GM21515 (cell line): Measurements from ENCODE around the gene TTYH2.
"Not testable (repeated sequence)": the region's sequence is repeated elsewhere in the genome, so short reads cannot be mapped to it uniquely, and the experiment has no call there.

ENCODE experiments used
- ATAC-seq: cut with Tn5 transposase; IDR thresholded peaks from one replicate; pipeline ENCODE4 v1.9.1; 2021; ENCODE audit not compliant: unreplicated experiment

TTYH2 gene

GRCh38 chr17:74212913-74213791 is at the start of gene TTYH2:
TSS of gene TTYH2 (plus strand) at chr17:74213571. CDS start at chr17:74213588, 17 bp downstream.
- peak; percentile 54 for ATAC-seq

GRCh38 chr17:74163836-74164235 is 49.5 kb upstream of the TTYH2 start:
- no peak for ATAC-seq

GRCh38 chr17:74164446-74165045 is 48.8 kb upstream of the TTYH2 start:
- ATAC-seq = no peak

GRCh38 chr17:74165797-74166365 is 47.5 kb upstream of the TTYH2 start:
- no peak for ATAC-seq

GRCh38 chr17:74170924-74171323 is 42.4 kb upstream of the TTYH2 start:
- ATAC-seq = no peak

GRCh38 chr17:74172700-74173099 is 40.7 kb upstream of the TTYH2 start:
- no peak for ATAC-seq

- ATAC-seq = no peak
Observed at GRCh38 chr17:74176546-74177001, 36.8 kb upstream of the TTYH2 start.

- ATAC-seq = no peak
Observed at GRCh38 chr17:74177018-74177450, 36.3 kb upstream of the TTYH2 start.

GRCh38 chr17:74179576-74179975 is 33.8 kb upstream of the TTYH2 start:
- no peak for ATAC-seq

- ATAC-seq = no peak
Observed at GRCh38 chr17:74180336-74180735, 33.0 kb upstream of the TTYH2 start.

GRCh38 chr17:74181341-74181740 is 32.0 kb upstream of the TTYH2 start:
- no peak for ATAC-seq

- no peak for ATAC-seq
Observed at GRCh38 chr17:74182041-74182723, 31.2 kb upstream of the TTYH2 start.

GRCh38 chr17:74183411-74183810 is 30.0 kb upstream of the TTYH2 start:
- no peak for ATAC-seq

GRCh38 chr17:74185571-74186185 is 27.7 kb upstream of the TTYH2 start:
- ATAC-seq = no peak

- no peak for ATAC-seq
Observed at GRCh38 chr17:74186498-74186897, 26.9 kb upstream of the TTYH2 start.

GRCh38 chr17:74187761-74188160 is 25.6 kb upstream of the TTYH2 start:
- ATAC-seq = no peak

- ATAC-seq = not testable (repeated sequence)
Observed at GRCh38 chr17:74188687-74189086, 24.7 kb upstream of the TTYH2 start.

- ATAC-seq = no peak
Observed at GRCh38 chr17:74190154-74190553, 23.2 kb upstream of the TTYH2 start.

- no peak for ATAC-seq
Observed at GRCh38 chr17:74190807-74191406, 22.5 kb upstream of the TTYH2 start.

- ATAC-seq = no peak
Observed at GRCh38 chr17:74192950-74193781, 20.2 kb upstream of the TTYH2 start.
